NCI-H1092 treated with DMSO at 0.1 percent for 48 hours (cell line): Measurements from ENCODE around the gene CAMK1D.
"Not testable (repeated sequence)": the region's sequence is repeated elsewhere in the genome, so short reads cannot be mapped to it uniquely, and the experiment has no call there.

Source experiments
- DNase-seq: peaks from one replicate; lab custom pipeline; 2025; lab: John Stamatoyannopoulos, UW

Gene CAMK1D

GRCh38 chr10:12430406-12430982 lies 81.1 kb downstream of the CAMK1D start:
- DNase-seq = no peak

- DNase-seq = peak; percentile 24
These were observed 82.1 kb downstream of the CAMK1D start for GRCh38 chr10:12431151-12432101.

- peak; percentile 70 for DNase-seq
These were observed 83.2 kb downstream of the CAMK1D start for GRCh38 chr10:12432402-12433189.

- peak; percentile 84 for DNase-seq
These were observed 84.9 kb downstream of the CAMK1D start for GRCh38 chr10:12434277-12434676.

GRCh38 chr10:12434677-12435076 lies 85.3 kb downstream of the CAMK1D start:
- not testable (repeated sequence) for DNase-seq

GRCh38 chr10:12435348-12435747 lies 86.0 kb downstream of the CAMK1D start:
- no peak for DNase-seq

GRCh38 chr10:12438919-12439692 lies 89.8 kb downstream of the CAMK1D start:
- DNase-seq = no peak

- DNase-seq = not testable (repeated sequence)
These were observed 90.4 kb downstream of the CAMK1D start for GRCh38 chr10:12439767-12440166.

- no peak for DNase-seq
These were observed 93.7 kb downstream of the CAMK1D start for GRCh38 chr10:12443026-12443425.

GRCh38 chr10:12444981-12445700 lies 95.8 kb downstream of the CAMK1D start:
- no peak for DNase-seq

GRCh38 chr10:12445701-12446334 lies 96.5 kb downstream of the CAMK1D start:
- DNase-seq = no peak

GRCh38 chr10:12448340-12448728 lies 99.0 kb downstream of the CAMK1D start:
- DNase-seq = no peak

- DNase-seq = no peak
These were observed 99.5 kb downstream of the CAMK1D start for GRCh38 chr10:12448729-12449391.

- no peak for DNase-seq
These were observed 106.0 kb downstream of the CAMK1D start for GRCh38 chr10:12455318-12455717.

GRCh38 chr10:12455766-12456165 lies 106.4 kb downstream of the CAMK1D start:
- no peak for DNase-seq

- DNase-seq = no peak
These were observed 110.0 kb downstream of the CAMK1D start for GRCh38 chr10:12459340-12459739.

- no peak for DNase-seq
These were observed 110.4 kb downstream of the CAMK1D start for GRCh38 chr10:12459762-12460161.

GRCh38 chr10:12463459-12463838 lies 114.1 kb downstream of the CAMK1D start:
- DNase-seq = no peak

- no peak for DNase-seq
These were observed 116.2 kb downstream of the CAMK1D start for GRCh38 chr10:12465385-12466136.
